ENCODE data around the gene C3orf52.

DNA sequence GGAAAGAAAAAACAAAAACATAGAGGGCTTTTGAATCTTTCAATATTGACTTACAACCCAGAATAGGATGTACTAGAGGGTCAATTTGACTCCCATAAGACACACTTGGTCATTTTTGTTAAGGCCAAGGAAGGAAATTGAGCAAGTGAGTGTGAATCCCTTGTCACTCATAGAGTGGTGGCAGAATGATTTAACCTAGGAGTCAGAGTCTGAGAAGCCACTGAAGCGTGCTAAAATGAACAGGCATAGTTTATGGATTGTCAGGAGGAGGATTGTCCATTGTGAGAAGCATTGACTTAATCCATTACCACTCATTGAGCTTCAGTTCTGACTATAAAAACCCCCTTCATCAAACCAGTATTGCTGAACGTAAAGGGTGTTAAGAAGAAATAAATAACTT is 55.1 kb downstream of the C3orf52 start:
- TF ChIP-seq GATA2 (IDR thresholded peaks at IDR 0.05; ENCODE audit: low read depth, low read length) = no peak
- no peak for TF ChIP-seq GATA3 (IDR thresholded peaks at IDR 0.05; ENCODE audit: low read depth, low read length)

Data from SH-SY5Y (cell line).